ENCODE data around the gene DNAJA4. TPM values are rescaled to one million over a fixed set of nuclear protein-coding genes. Genes with fewer than 3 reads are reported as not detected.

DNAJA4 gene
- polyA plus RNA-seq, 1 donor from 2014 or later, result 0.66 TPM

GRCh38 chr15:78223396-78224022, 40.9 kb upstream of the DNAJA4 start:
- H3K9ac ChIP-seq (ENCODE audit: low read length), result no peak overlapping the region
- no peaks in the 10 kb centered on the region for H4K20me1 ChIP-seq (ENCODE audit: insufficient read depth)
- TF ChIP-seq SMC3 (conservative IDR thresholded peaks at IDR 0.05; ENCODE audit: poor library complexity) (no peak), REST (IDR thresholded peaks at IDR 0.05; ENCODE audit: borderline replicate concordance) (no peak), EZH2 (IDR thresholded peaks at IDR 0.05; ENCODE audit: borderline replicate concordance, insufficient read depth, low read length, poor library complexity, severe bottlenecking) (no peak), CTCF (IDR thresholded peaks at IDR 0.05; ENCODE audit: poor library complexity, severe bottlenecking) (no peak), RAD21 (conservative IDR thresholded peaks at IDR 0.05) (no peak), EP300 (conservative IDR thresholded peaks at IDR 0.05; ENCODE audit: poor library complexity, severe bottlenecking) (no peak), TAF1 (IDR thresholded peaks at IDR 0.05; ENCODE audit: low read depth) (no peak), MXI1 (conservative IDR thresholded peaks at IDR 0.05; ENCODE audit: poor library complexity, severe bottlenecking) (no peak), POLR2AphosphoS5 (IDR thresholded peaks at IDR 0.05) (no peak)
- no peaks in the 10 kb centered on the region for H3K9me2 ChIP-seq (ENCODE audit: insufficient read depth, low read length)
- no peak overlapping the region for H3K4me3 ChIP-seq (ENCODE audit: low read length)
- no peaks in the 10 kb centered on the region for H3K27me3 ChIP-seq (ENCODE audit: insufficient read depth, low read depth, low read length)
- no peaks in the 10 kb centered on the region for H3F3A ChIP-seq (ENCODE audit: insufficient read depth, low read length, poor library complexity, severe bottlenecking)
- no peaks in the 10 kb centered on the region for H3K9me3 ChIP-seq (ENCODE audit: low read length)
- no peak overlapping the region for H3K27ac ChIP-seq (ENCODE audit: low read length)
- no peak overlapping the region for H2AFZ ChIP-seq (ENCODE audit: low read depth, low read length)
- no peak overlapping the region for H3K4me2 ChIP-seq (ENCODE audit: low read length)
- H3K36me3 ChIP-seq (ENCODE audit: insufficient read depth, low read length), result no peaks in the 10 kb centered on the region
- no peaks in the 10 kb centered on the region for H3K79me2 ChIP-seq (replicated peaks; ENCODE audit: insufficient read depth, low read length)

GRCh38 chr15:78224023-78224411, 40.3 kb upstream of the DNAJA4 start:
- no peaks in the 10 kb centered on the region for H3K36me3 ChIP-seq (ENCODE audit: insufficient read depth, low read length)
- no peak overlapping the region for H3K9ac ChIP-seq (ENCODE audit: low read length)
- no peak for TF ChIP-seq TAF1 (IDR thresholded peaks at IDR 0.05; ENCODE audit: low read depth)
- TF ChIP-seq EP300 (conservative IDR thresholded peaks at IDR 0.05; ENCODE audit: poor library complexity, severe bottlenecking), result no peak
- no peak for TF ChIP-seq RAD21 (conservative IDR thresholded peaks at IDR 0.05)
- no peak for TF ChIP-seq REST (IDR thresholded peaks at IDR 0.05; ENCODE audit: borderline replicate concordance)
- no peak for TF ChIP-seq POLR2AphosphoS5 (IDR thresholded peaks at IDR 0.05)
- TF ChIP-seq CTCF (IDR thresholded peaks at IDR 0.05; ENCODE audit: poor library complexity, severe bottlenecking), result no peak
- TF ChIP-seq EZH2 (IDR thresholded peaks at IDR 0.05; ENCODE audit: borderline replicate concordance, insufficient read depth, low read length, poor library complexity, severe bottlenecking), result no peak
- TF ChIP-seq MXI1 (conservative IDR thresholded peaks at IDR 0.05; ENCODE audit: poor library complexity, severe bottlenecking), result no peak
- TF ChIP-seq SMC3 (conservative IDR thresholded peaks at IDR 0.05; ENCODE audit: poor library complexity), result no peak
- no peaks in the 10 kb centered on the region for H3K79me2 ChIP-seq (replicated peaks; ENCODE audit: insufficient read depth, low read length)
- H3K4me2 ChIP-seq (ENCODE audit: low read length), result no peak overlapping the region
- no peaks in the 10 kb centered on the region for H4K20me1 ChIP-seq (ENCODE audit: insufficient read depth)
- no peaks in the 10 kb centered on the region for H3K9me3 ChIP-seq (ENCODE audit: low read length)
- no peak overlapping the region for H3K4me3 ChIP-seq (ENCODE audit: low read length)
- no peaks in the 10 kb centered on the region for H3K9me2 ChIP-seq (ENCODE audit: insufficient read depth, low read length)
- H3F3A ChIP-seq (ENCODE audit: insufficient read depth, low read length, poor library complexity, severe bottlenecking), result no peaks in the 10 kb centered on the region
- no peak overlapping the region for H2AFZ ChIP-seq (ENCODE audit: low read depth, low read length)
- H3K27me3 ChIP-seq (ENCODE audit: insufficient read depth, low read depth, low read length), result no peaks in the 10 kb centered on the region
- H3K27ac ChIP-seq (ENCODE audit: low read length), result no peak overlapping the region

All from neural cell (in vitro differentiated cells).